ENCODE results near the gene MAPK8IP3. TPM values are rescaled to one million over a fixed set of nuclear protein-coding genes. Genes with fewer than 3 reads are reported as not detected.

Gene MAPK8IP3
- polyA plus RNA-seq, 1 experiment: 22.5 TPM

DNA sequence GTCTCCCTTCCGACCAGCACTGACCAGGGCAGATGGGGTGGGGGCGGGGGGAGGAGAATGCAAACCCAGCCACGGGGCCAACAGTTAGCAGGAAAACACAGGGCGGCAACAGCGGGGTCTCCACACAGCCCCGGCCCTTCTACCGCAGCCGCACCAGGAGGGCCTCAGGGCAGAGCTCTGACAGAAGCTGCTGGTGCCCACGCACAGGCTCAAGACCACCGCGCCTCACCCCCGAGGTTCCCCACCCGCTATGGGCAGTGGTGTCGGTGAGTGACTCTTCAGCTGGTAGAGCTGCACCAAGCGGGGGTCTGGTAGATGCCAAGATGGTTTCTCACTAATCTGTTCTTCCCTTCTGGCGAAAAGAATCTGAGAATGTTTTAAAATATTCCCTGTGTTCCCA, 104.5 kb downstream of the MAPK8IP3 start:
- CTCF ChIA-PET: interaction anchor here (1.1 kb wide), 1 partner anchor 28 kb away, joined by 3 read pairs; the partner anchor contains the start of genes NUBP2 and SPSB3
- POLR2A ChIA-PET: no interaction called here
- no peaks in the 10 kb centered on the region for H3K27me3 ChIP-seq (ENCODE audit: control insufficient read depth, insufficient read depth, low read length)
- TF ChIP-seq, protein P1, sequence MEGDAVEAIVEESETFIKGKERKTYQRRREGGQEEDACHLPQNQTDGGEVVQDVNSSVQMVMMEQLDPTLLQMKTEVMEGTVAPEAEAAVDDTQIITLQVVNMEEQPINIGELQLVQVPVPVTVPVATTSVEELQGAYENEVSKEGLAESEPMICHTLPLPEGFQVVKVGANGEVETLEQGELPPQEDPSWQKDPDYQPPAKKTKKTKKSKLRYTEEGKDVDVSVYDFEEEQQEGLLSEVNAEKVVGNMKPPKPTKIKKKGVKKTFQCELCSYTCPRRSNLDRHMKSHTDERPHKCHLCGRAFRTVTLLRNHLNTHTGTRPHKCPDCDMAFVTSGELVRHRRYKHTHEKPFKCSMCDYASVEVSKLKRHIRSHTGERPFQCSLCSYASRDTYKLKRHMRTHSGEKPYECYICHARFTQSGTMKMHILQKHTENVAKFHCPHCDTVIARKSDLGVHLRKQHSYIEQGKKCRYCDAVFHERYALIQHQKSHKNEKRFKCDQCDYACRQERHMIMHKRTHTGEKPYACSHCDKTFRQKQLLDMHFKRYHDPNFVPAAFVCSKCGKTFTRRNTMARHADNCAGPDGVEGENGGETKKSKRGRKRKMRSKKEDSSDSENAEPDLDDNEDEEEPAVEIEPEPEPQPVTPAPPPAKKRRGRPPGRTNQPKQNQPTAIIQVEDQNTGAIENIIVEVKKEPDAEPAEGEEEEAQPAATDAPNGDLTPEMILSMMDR (IDR thresholded peaks at IDR 0.05; ENCODE audit: insufficient read depth, low read depth, low read length): no peak
- no peak overlapping the region for H3K4me3 ChIP-seq (ENCODE audit: low read depth, low read length)
- H3K36me3 ChIP-seq (ENCODE audit: control insufficient read depth, insufficient read depth, low read length): peaks cover 13% of the 10 kb centered on the region
- no peak for DNase-seq (ENCODE audit: low read depth)

DNA sequence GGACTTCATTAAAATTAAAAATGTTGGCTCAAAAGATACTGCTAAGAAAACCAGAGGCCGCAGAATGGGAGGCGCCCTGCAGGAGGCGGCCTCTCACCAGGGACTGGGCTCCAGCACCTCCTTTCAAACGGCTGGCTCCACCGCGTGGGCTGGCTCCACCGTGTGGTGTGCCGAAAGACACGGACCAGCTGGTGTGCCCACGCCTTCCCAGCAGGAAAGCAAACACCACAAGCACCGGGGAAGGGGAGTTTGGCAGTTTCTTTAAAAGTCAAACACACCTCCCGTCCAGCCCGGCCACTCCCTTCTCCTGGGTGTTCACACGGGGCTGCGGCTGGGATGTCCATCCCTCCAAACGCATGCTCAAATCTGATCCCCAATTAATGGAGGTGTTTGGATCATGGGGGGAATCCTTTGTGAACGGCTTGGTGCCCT, 106.8 kb downstream of the MAPK8IP3 start:
- no peak overlapping the region for H3K4me3 ChIP-seq (ENCODE audit: low read depth, low read length)

DNA sequence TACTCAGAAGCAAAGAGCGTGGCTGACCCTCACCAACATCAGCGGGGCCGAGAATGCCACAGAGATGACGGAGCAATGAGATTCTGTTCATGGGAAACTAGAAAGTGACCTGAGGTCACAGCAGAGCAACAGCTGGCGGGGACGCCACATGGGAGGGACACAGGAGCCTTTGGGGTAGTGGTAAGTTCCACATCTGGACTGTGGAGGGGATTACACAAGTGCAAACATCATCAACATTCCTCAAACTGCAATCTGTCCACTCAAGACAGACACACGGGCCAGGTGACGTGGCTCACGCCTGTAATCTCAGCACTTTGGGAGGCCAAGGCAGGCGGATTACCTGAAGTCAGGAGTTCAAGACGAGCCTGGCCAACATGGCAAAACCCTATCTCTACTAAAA, 109.5 kb downstream of the MAPK8IP3 start:
- peaks cover 17% of the 10 kb centered on the region for H3K36me3 ChIP-seq (ENCODE audit: control insufficient read depth, insufficient read depth, low read length)
- TF ChIP-seq, protein P1 (IDR thresholded peaks at IDR 0.05; ENCODE audit: insufficient read depth, low read depth, low read length): no peak
- DNase-seq (ENCODE audit: low read depth): no peak
- POLR2A ChIA-PET: no interaction called here
- H3K27me3 ChIP-seq (ENCODE audit: control insufficient read depth, insufficient read depth, low read length): no peaks in the 10 kb centered on the region
- CTCF ChIA-PET: no interaction called here
- H3K4me3 ChIP-seq (ENCODE audit: low read depth, low read length): no peak overlapping the region

More for the DNA sequence above, 106.8 kb downstream of the MAPK8IP3 start:
- H3K36me3 ChIP-seq (ENCODE audit: control insufficient read depth, insufficient read depth, low read length): peaks cover 14% of the 10 kb centered on the region
- ChIA-PET CTCF (interaction anchor here (0.6 to 2.5 kb wide), 9 partner anchors 10 to 1580 kb away, joined by 3 to 15 read pairs (median 3); no protein-coding TSS in a partner anchor), POLR2A (no interaction called here)
- TF ChIP-seq, protein P1 (IDR thresholded peaks at IDR 0.05; ENCODE audit: insufficient read depth, low read depth, low read length): peak; percentile 74
- DNase-seq (ENCODE audit: low read depth): no peak
- H3K27me3 ChIP-seq (ENCODE audit: control insufficient read depth, insufficient read depth, low read length): no peaks in the 10 kb centered on the region

DNA sequence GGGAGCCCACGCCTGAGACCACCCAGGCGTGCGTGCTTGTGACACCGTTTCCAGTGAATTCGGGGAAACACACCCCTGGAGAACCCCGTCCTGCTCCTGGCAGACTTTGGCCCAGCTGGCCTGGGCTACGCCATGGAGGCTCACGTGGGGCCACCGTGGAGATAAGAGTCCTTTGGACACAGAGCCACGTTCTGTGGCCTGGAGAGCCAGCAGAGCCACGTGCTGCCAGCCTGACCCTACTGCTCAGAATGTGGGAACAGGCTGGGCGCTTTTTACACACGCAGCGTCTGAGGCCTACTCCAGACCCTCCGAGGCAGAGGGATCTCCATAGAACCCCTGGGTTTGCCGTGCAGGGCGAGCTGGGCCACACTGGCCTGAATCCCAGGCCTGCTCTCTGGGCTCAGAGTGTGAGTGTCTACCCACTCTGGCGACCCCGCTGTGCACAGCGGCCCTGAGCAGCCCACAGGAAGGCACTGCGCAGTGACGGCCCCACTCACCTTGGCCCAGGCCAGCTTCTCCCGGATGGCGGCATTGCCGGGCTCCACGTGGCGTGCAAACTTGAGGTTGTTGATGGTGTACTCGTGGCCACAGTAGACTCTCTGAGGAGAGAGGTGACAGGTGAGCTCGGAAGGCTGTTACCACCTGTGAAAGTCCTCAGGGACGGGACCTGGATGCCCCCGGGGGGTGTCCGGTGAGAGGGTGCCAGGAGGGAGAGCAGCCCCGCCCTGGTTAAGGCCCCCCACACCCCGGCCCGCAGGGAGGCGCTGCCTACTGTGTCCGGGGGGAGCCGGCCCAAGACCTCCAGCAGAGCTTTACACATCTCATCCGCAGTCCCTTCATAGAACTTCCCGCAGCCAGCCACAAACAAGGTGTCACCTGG, 110.6 kb downstream of the MAPK8IP3 start:
- ChIA-PET CTCF (no interaction called here), POLR2A (no interaction called here)
- peaks cover 19% of the 10 kb centered on the region for H3K36me3 ChIP-seq (ENCODE audit: control insufficient read depth, insufficient read depth, low read length)
- H3K27me3 ChIP-seq (ENCODE audit: control insufficient read depth, insufficient read depth, low read length): no peaks in the 10 kb centered on the region
- H3K4me3 ChIP-seq (ENCODE audit: low read depth, low read length): no peak overlapping the region
- no peak for DNase-seq (ENCODE audit: low read depth)
- TF ChIP-seq, protein P1 (IDR thresholded peaks at IDR 0.05; ENCODE audit: insufficient read depth, low read depth, low read length): no peak

DNA sequence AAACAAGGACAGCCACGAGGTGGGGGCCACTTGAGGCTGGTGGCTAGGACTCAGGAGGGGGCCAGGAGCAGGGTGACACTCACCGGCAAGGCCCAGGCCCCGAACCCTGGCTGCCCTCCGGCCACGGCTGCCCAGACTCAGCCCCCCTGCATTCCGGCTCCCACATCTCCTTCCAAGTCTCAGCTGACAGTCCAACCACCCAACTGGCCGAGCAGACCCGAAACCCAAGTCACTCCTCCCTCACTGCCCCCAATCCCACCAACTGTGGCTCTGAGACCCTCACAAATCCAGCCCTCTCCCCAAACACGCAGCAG, 111.2 kb downstream of the MAPK8IP3 start:
- DNase-seq (ENCODE audit: low read depth): no peak
- no peaks in the 10 kb centered on the region for H3K27me3 ChIP-seq (ENCODE audit: control insufficient read depth, insufficient read depth, low read length)
- peaks cover 22% of the 10 kb centered on the region for H3K36me3 ChIP-seq (ENCODE audit: control insufficient read depth, insufficient read depth, low read length)
- H3K4me3 ChIP-seq (ENCODE audit: low read depth, low read length): no peak overlapping the region
- ChIA-PET CTCF (no interaction called here), POLR2A (no interaction called here)
- TF ChIP-seq, protein P1 (IDR thresholded peaks at IDR 0.05; ENCODE audit: insufficient read depth, low read depth, low read length): no peak
